GM21381 (cell line): Measurements from ENCODE around the gene PPP1R12B.
A peak's percentile ranks its signal among the peaks of the same experiment; 100 is the strongest.
"Not testable (repeated sequence)": the region's sequence is repeated elsewhere in the genome, so short reads cannot be mapped to it uniquely, and the experiment has no call there.

Experiments used
- ATAC-seq: cut with Tn5 transposase; IDR thresholded peaks from one replicate; pipeline ENCODE4 v1.9.1; 2021; ENCODE audit warnings: mild to moderate bottlenecking, moderate library complexity; ENCODE audit not compliant: unreplicated experiment

Gene PPP1R12B

GRCh38 chr1:202624088-202624780, 275.7 kb downstream of the PPP1R12B start:
- no peak for ATAC-seq

- no peak for ATAC-seq
Measured at GRCh38 chr1:202624781-202625108, 276.2 kb downstream of the PPP1R12B start.

GRCh38 chr1:202625416-202626360, 277.2 kb downstream of the PPP1R12B start:
- ATAC-seq = no peak

DNA sequence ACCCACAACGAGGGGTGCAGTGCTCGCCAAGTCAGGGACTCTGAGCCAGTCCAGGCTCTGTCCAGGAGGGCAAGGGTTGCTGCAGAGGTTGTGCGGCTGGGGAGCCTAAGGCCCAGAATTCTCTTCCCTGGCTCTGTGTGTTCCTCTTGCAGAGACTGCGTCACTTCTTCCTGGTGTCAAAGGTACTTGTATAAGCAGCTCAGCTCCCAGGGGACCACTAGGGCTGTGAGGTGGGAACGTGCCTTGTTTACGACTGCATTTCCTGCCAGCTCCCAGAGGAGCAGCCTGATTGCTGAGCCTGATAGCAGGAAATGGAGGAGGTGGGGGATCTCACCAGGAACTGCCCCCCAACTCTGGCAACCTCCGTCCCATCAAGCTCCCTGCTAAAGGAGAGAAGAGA, 278.5 kb downstream of the PPP1R12B start:
- ATAC-seq = not testable (repeated sequence)

GRCh38 chr1:202627841-202628565, 279.5 kb downstream of the PPP1R12B start:
- ATAC-seq = no peak

DNA sequence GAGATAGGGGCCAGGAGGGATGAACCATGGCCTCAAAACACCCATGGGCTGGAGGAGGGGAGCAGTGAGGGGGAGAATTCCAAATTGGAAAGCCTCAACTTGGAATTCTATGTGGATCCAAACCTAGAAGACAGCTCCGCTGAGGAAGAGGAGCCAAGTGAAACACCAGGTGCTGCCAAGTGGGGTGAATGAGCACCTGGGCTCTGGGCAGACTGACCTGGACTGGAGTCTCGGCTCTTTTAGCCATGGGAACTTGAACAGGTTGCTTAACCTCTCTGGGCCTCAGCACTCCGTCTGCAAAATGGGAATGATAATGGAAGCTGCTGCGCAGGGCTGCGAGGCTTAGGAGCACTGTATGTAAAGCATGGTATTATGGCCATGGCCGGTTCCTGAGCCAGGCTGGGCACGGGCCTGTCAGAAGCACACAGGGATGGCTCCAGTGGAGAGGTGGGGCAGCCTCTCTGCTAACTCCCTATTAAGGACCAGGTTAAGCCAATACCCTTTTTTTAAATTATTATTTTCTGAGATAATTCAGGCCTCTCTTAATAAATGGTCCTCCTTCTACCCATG, 280.2 kb downstream of the PPP1R12B start:
- no peak for ATAC-seq

DNA sequence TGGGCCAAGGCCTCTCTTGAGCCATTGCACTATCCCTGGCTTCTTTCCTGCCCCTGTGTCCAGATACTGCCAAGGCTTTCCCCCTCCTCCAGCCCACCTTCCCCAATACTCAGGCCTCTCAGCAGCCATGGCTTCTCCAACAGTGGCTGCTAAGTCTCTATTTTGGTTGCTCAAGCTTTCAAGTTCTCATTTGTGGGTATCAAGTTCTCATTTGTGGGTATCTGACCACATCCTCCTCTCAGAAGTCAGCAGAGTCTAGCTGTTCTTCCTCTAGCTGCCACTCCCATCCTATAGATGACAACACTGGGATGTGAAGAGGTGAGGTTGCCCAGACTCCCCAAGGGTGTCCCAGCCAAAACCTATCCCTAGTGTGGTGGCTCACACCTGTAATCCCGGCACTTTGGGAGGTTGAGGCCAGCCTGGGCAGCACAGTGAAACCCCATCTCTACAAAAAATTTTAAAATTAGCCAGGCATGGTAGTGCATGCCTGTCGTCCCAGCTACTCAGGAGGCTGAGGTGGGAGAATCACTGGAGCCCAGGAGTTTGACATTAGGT, 280.8 kb downstream of the PPP1R12B start:
- ATAC-seq = peak; percentile 84

DNA sequence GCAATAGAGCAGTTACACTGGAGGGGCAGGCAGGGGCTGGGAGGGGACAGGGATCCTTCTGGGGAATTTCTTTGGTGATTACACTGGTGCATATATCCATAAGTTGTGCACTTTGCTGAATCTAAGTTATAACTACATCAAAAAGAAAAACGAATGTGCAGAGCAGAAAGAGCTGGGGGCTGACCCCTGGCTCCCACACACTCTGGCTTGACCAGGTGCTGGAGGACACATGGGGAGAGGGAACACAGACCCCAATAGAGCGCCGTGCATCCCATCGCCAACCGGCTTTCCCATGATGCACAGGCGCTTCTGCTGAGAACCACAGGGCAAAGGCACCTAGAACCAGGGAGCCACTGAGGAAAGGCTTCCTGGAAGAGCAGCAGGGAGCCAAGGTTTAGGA, 281.6 kb downstream of the PPP1R12B start:
- not testable (repeated sequence) for ATAC-seq

GRCh38 chr1:202630541-202630940, 282.0 kb downstream of the PPP1R12B start:
- ATAC-seq = no peak

DNA sequence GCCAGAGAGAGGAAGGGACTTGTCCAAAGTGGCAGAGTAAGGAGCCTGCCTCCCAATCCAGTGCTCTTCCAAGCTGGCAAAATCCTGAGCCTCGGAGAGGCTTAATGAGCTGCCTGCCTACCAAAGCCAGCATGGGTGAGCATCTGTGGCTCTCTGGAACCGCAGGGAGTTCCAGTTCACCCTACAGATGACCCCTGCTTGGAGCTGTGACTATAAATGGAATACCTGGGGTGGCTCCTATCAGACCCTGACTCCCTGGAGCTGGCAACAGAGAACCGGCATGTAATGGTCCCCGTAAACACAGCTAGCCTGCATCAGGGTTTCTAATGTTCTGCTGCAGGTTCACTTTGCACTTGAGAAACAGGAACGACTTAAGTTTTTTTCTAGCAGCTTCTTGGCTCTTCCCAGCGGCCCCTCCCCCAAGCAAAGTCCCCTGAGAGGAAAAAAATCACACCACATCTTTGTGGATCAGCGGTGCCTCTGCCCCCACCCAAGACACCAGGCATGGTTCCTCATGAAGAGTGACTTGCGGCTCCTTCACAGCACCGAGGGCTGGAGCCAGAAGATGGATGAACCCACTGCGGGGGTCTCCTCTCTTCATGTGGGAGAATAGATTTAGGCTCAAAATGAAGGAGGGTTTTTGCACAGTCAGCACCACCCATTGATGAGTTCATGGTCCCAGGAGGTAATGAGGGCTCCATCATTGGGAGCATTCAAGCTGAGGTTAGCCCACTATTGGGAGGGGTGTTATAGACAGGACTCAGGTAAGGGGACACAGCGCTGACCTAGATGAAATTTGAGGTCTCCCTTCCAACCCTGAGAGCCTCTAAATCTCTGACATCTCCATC, 282.8 kb downstream of the PPP1R12B start:
- no peak for ATAC-seq

DNA sequence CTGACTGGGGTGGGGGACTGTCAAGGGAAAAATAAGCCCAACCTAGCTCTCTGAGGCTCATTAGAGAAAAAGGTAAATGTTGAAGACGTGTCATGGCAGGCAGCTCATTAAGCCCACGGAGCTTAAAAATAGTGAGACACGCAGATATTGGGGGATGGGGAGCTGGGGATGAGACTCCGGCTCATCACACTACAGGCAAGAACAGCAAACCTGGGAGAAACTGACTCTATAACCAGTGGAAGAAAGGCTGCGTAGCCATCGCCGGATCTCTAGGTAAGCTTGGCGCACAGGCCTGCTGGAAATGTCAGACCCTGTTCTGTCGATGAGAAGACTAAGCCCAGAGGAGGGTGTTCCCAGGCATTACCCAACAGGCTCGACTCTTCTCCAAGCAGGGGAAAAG, 283.7 kb downstream of the PPP1R12B start:
- no peak for ATAC-seq

GRCh38 chr1:202636171-202636570, 287.7 kb downstream of the PPP1R12B start:
- ATAC-seq = not testable (repeated sequence)

- not testable (repeated sequence) for ATAC-seq
Measured at GRCh38 chr1:202637321-202638018, 289.0 kb downstream of the PPP1R12B start.

GRCh38 chr1:202638019-202638700, 289.7 kb downstream of the PPP1R12B start:
- ATAC-seq = no peak

DNA sequence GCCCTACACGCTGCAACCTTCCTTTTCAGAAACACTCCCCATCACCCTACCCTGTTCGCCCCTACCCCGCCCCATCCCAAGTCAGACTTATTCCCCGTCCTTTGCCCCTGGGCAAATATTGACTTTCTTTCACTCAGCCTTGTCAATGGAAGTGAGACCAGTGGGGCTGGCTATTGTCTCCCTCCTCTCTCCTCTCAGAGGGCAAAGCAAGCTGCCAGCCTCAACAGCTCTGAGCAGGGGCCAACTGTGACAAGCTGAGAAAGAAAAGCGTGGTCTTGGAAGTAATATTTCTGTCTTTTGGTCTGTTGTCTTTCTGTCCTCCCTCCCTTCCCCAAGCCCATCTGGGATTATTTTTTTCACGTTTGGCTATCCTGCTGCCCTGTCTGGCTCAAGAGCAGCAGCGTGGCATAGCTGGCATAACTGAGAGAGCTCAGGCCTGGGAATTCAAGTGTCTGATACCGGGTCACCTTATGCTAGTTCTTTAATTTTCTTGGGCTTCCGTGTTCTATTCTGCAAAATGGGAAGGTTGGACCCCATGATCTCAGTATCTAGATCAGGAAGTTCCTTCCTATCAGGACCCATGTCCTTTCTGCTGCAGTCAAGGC, 290.3 kb downstream of the PPP1R12B start:
- ATAC-seq = not testable (repeated sequence)

- ATAC-seq = no peak
Measured at GRCh38 chr1:202639500-202639899, 291.0 kb downstream of the PPP1R12B start.

DNA sequence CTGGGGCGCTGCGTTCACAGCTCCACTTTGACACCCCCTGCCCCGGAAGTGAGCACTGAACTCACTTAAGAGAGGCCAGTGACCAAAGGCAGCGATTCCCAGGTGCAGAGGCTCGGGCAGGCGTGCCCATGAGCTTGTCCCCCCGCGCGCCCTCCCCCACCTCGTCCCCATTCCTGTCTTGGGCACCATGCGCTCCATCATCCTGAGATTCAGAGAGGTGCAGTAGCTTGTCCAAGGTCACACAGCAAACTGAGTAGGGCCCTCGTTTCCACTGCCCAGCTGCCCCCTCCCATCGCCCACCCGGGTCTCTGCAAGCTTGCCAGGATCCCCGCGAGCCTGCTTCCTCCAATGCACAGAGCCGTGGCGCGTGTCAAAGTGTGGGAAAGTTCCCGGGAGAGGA, 293.7 kb downstream of the PPP1R12B start:
- ATAC-seq = no peak
